DMS 273 treated with DMSO at 0.1 percent for 48 hours (cell line): ENCODE data around the gene SNAPC4.

Experiments
- DNase-seq: peaks from one replicate; lab custom pipeline; 2025; lab: John Stamatoyannopoulos, UW

SNAPC4 gene

GRCh38 chr9:136389396-136389795 is 10.6 kb downstream of the SNAPC4 start:
- no peak for DNase-seq

GRCh38 chr9:136387217-136387616 is 12.8 kb downstream of the SNAPC4 start:
- DNase-seq: no peak

- peak; percentile 51 for DNase-seq
Observed at GRCh38 chr9:136386018-136386417, 14.0 kb downstream of the SNAPC4 start.

- DNase-seq: no peak
Observed at GRCh38 chr9:136385015-136385414, 15.0 kb downstream of the SNAPC4 start.

- DNase-seq: no peak
Observed at GRCh38 chr9:136383436-136383835, 16.5 kb downstream of the SNAPC4 start.

- DNase-seq: no peak
Observed at GRCh38 chr9:136381966-136382513, 17.9 kb downstream of the SNAPC4 start.

- no peak for DNase-seq
Observed at GRCh38 chr9:136381311-136381710, 18.7 kb downstream of the SNAPC4 start.

GRCh38 chr9:136380381-136380780 is 19.6 kb downstream of the SNAPC4 start:
- no peak for DNase-seq

GRCh38 chr9:136379891-136380290 is 20.1 kb downstream of the SNAPC4 start:
- no peak for DNase-seq

- no peak for DNase-seq
Observed at GRCh38 chr9:136379401-136379800, 20.6 kb downstream of the SNAPC4 start.

GRCh38 chr9:136379003-136379287 is 21.0 kb downstream of the SNAPC4 start:
- no peak for DNase-seq

GRCh38 chr9:136378170-136379002 is 21.6 kb downstream of the SNAPC4 start:
- no peak for DNase-seq

- no peak for DNase-seq
Observed at GRCh38 chr9:136377341-136378169, 22.4 kb downstream of the SNAPC4 start.

GRCh38 chr9:136376457-136376856 is 23.5 kb downstream of the SNAPC4 start:
- DNase-seq: no peak

- DNase-seq: no peak
Observed at GRCh38 chr9:136375096-136375495, 24.9 kb downstream of the SNAPC4 start.

- DNase-seq: no peak
Observed at GRCh38 chr9:136374183-136374575, 25.8 kb downstream of the SNAPC4 start.

- DNase-seq: peak; percentile 49
Observed at GRCh38 chr9:136373300-136374182, 26.4 kb downstream of the SNAPC4 start, which contains the start of gene CARD9. TSS of gene CARD9 (minus strand) at chr9:136373669. CDS start at chr9:136372078, 1,591 bp downstream.

- peak; percentile 49 for DNase-seq
Observed at GRCh38 chr9:136372561-136373299, 27.2 kb downstream of the SNAPC4 start.

- no peak for DNase-seq
Observed at GRCh38 chr9:136372006-136372405, 28.0 kb downstream of the SNAPC4 start.

GRCh38 chr9:136371533-136371880 is 28.5 kb downstream of the SNAPC4 start:
- DNase-seq: no peak
